K562 treated with DMSO at 1 percent for 12 hours (cell line): ENCODE measurements around the gene CNGA2. TPM values are rescaled to one million over a fixed set of nuclear protein-coding genes. Genes with fewer than 3 reads are reported as not detected.

Experiments used
- total RNA-seq: library from RNA; unstranded; fragments of 300-600 nt; gene quantifications from 2 replicates; pipeline ENCODE4 v1.2.3, GENCODE V29; 2022; ENCODE audit not compliant: insufficient read depth

The CNGA2 gene
- not detected in 2 replicates for total RNA-seq

GRCh38 chrX:151734446-151734845, at the start of gene CNGA2:
TSS of gene CNGA2 (plus strand) at chrX:151734746. CDS start at chrX:151738484, 3,738 bp downstream.

GRCh38 chrX:151694661-151695582, 39.6 kb upstream of the CNGA2 start, which contains the start of gene PRRG3:
TSS of gene PRRG3 (plus strand) at chrX:151695458. CDS start at chrX:151698815, 3,357 bp downstream.

GRCh38 chrX:151715752-151716151, 18.8 kb upstream of the CNGA2 start, which contains the start of gene FATE1:
TSS of gene FATE1 (plus strand) at chrX:151716035. CDS start at chrX:151716120, 85 bp downstream.

Other genes with a start within 250 kb of the CNGA2 start
- 5.6 and 9.8 TPM in 2 replicates for gene PASD1, start 171.1 kb upstream of the CNGA2 start, total RNA-seq
- gene PRRG3, start 39.3 kb upstream of the CNGA2 start, total RNA-seq, result not detected in 2 replicates
- gene FATE1, start 18.7 kb upstream of the CNGA2 start, total RNA-seq, result not detected in 2 replicates
- 5.2 and 8.1 TPM in 2 replicates for gene MAGEA4, start 178.1 kb downstream of the CNGA2 start, total RNA-seq
- gene GABRE, start 239.9 kb downstream of the CNGA2 start, total RNA-seq, result 6.2 and 21.2 TPM in 2 replicates